H1 (cell line): ENCODE measurements around the gene PRDM5. TPM values are rescaled to one million over a fixed set of nuclear protein-coding genes. Genes with fewer than 3 reads are reported as not detected.

Source experiments
- CTCF ChIA-PET: fragments of 300-600 bp; sonication (Branson Sonifier 250); formaldehyde crosslinking; loops from one replicate; lab custom pipeline; 2021; ENCODE audit not compliant: partially characterized antibody; lab: Charles Lee
- POLR2A ChIA-PET: fragments of 300-600 bp; sonication (Branson Sonifier 250); formaldehyde crosslinking; loops from one replicate; lab custom pipeline; 2021; ENCODE audit warnings: inconsistent platforms; ENCODE audit not compliant: partially characterized antibody; lab: Charles Lee
- DNase-seq, 2 experiments: peaks; one replicate each; pipeline versions ENCODE4 v3.0.0 to v3.0.0-alpha.2; 2010 to 2022; ENCODE audit warnings: low spot score in 2 of 2, low read depth in 1 of 2, mixed read lengths in 1 of 2
- FAIRE-seq: peaks from 2 replicates; lab custom pipeline; 2011; peaks lifted over from hg19 to GRCh38; lab: Jason Lieb, UNC
- H2AFZ ChIP-seq: 2 replicates; pipeline ENCODE4 v1.8.1; 2012; ENCODE audit warnings: low read length, inconsistent platforms
- H2AK5ac ChIP-seq: 2 replicates; pipeline ENCODE4 v1.6.1; 2013; ENCODE audit warnings: low read depth, low read length
- H2BK120ac ChIP-seq: replicated peaks from 2 replicates; pipeline ENCODE3; 2013; ENCODE audit warnings: low read depth, low read length, inconsistent platforms
- H2BK12ac ChIP-seq: 2 replicates; pipeline ENCODE4 v1.6.1; 2013; ENCODE audit warnings: low read depth, low read length
- H2BK15ac ChIP-seq: 2 replicates; pipeline ENCODE4 v1.6.1; 2013; ENCODE audit warnings: low read length
- H2BK20ac ChIP-seq: 2 replicates; pipeline ENCODE4 v1.6.1; 2013; ENCODE audit warnings: low read length
- H2BK5ac ChIP-seq: 2 replicates; pipeline ENCODE4 v1.6.1; 2013; ENCODE audit warnings: low read depth, low read length
- H3K14ac ChIP-seq: 2 replicates; pipeline ENCODE4 v1.6.1; 2013; ENCODE audit warnings: inconsistent platforms; ENCODE audit not compliant: insufficient read length
- H3K18ac ChIP-seq: 2 replicates; pipeline ENCODE4 v1.6.1; 2013; ENCODE audit warnings: low read length; ENCODE audit errors: extremely low read depth
- H3K23ac ChIP-seq: 2 replicates; pipeline ENCODE4 v1.6.1; 2013; ENCODE audit warnings: inconsistent platforms; ENCODE audit not compliant: insufficient read length
- H3K23me2 ChIP-seq: 2 replicates; pipeline ENCODE4 v1.6.1; 2013; ENCODE audit warnings: low read depth, low read length
- H3K27ac ChIP-seq: 2 replicates; pipeline ENCODE4 v1.6.1; 2011; ENCODE audit warnings: low read depth, low read length, inconsistent platforms
- H3K27me3 ChIP-seq, 4 experiments: replicated peaks in 1 of 4; 1 replicate in 1 of 4; 2 replicates in 3 of 4; pipeline versions ENCODE4 v1.6.1 to v1.8.1; 2011 to 2013; ENCODE audit warnings: low read length in 3 of 4, mild to moderate bottlenecking in 3 of 4, inconsistent platforms in 2 of 4, mixed read lengths in 2 of 4, moderate library complexity in 1 of 4; ENCODE audit not compliant: control insufficient read depth in 3 of 4, insufficient read depth in 3 of 4; ENCODE audit errors: extremely low read depth in 1 of 4
- H3K36me3 ChIP-seq, 4 experiments: 2 replicates each; pipeline versions ENCODE4 v1.6.1 to v1.8.1; 2011 to 2013; ENCODE audit warnings: mild to moderate bottlenecking in 4 of 4, low read length in 3 of 4, moderate library complexity in 2 of 4, control low read depth in 1 of 4, inconsistent platforms in 1 of 4; ENCODE audit not compliant: insufficient read depth in 4 of 4, control insufficient read depth in 2 of 4
- H3K4ac ChIP-seq: replicated peaks from 2 replicates; pipeline ENCODE3; 2013; ENCODE audit warnings: low read length, low read depth, mixed read lengths, inconsistent platforms; ENCODE audit not compliant: insufficient read length
- H3K4me1 ChIP-seq, 4 experiments: replicated peaks in 1 of 4; 1 replicate in 1 of 4; 2 replicates in 3 of 4; pipeline versions ENCODE4 v1.6.1 to v1.8.1; 2011 to 2013; ENCODE audit warnings: low read length in 3 of 4, inconsistent platforms in 2 of 4, mixed read lengths in 1 of 4; ENCODE audit not compliant: insufficient read depth in 4 of 4, control insufficient read depth in 3 of 4
- H3K4me2 ChIP-seq, 2 experiments: 2 replicates each; pipeline versions ENCODE4 v1.6.1 to v1.8.1; 2011 to 2013; ENCODE audit warnings: low read depth in 2 of 2, low read length in 2 of 2, control low read depth in 1 of 2, inconsistent platforms in 1 of 2, mild to moderate bottlenecking in 1 of 2; ENCODE audit not compliant: insufficient read depth in 1 of 2
- H3K4me3 ChIP-seq, 4 experiments: fragments of 200-600, 300-600 bp in 1 of 4; sonication (generic), shearing (Covaris generic), sonication (Bioruptor Twin) in 1 of 4; 2 replicates each; pipeline versions ENCODE4 v1.5.1 to v1.8.1; 2011 to 2016; ENCODE audit warnings: low read length in 4 of 4, low read depth in 3 of 4, control low read depth in 2 of 4, inconsistent platforms in 2 of 4, mild to moderate bottlenecking in 2 of 4, mixed read lengths in 1 of 4, moderate library complexity in 1 of 4; ENCODE audit not compliant: insufficient read depth in 2 of 4; ENCODE audit errors: extremely low read depth in 1 of 4
- H3K56ac ChIP-seq: replicated peaks from 2 replicates; pipeline ENCODE3; 2013; ENCODE audit warnings: low read depth, mild to moderate bottlenecking, mixed read lengths, low read length, inconsistent platforms; ENCODE audit not compliant: insufficient read length
- H3K79me1 ChIP-seq: 2 replicates; pipeline ENCODE4 v1.6.1; 2013; ENCODE audit warnings: low read depth, low read length, control low read depth
- H3K79me2 ChIP-seq, 2 experiments: 2 replicates each; pipeline versions ENCODE4 v1.6.1 to v1.8.1; 2012 to 2013; ENCODE audit warnings: low read length in 2 of 2, mild to moderate bottlenecking in 2 of 2, inconsistent platforms in 1 of 2; ENCODE audit not compliant: insufficient read depth in 2 of 2, control insufficient read depth in 1 of 2
- H3K9ac ChIP-seq, 4 experiments: replicated peaks in 1 of 4; 1 replicate in 1 of 4; 2 replicates in 3 of 4; pipeline versions ENCODE4 v1.6.1 to v1.8.1; 2011 to 2013; ENCODE audit warnings: low read depth in 3 of 4, low read length in 3 of 4, control low read depth in 2 of 4, mild to moderate bottlenecking in 2 of 4, moderate library complexity in 2 of 4, inconsistent platforms in 1 of 4; ENCODE audit errors: extremely low read depth in 1 of 4
- H3K9me3 ChIP-seq, 2 experiments: 2 replicates each; pipeline versions ENCODE4 v1.6.1 to v1.8.1; 2012 to 2013; ENCODE audit warnings: mild to moderate bottlenecking in 2 of 2, moderate library complexity in 2 of 2, control low read depth in 1 of 2, inconsistent platforms in 1 of 2, low read depth in 1 of 2, low read length in 1 of 2, mixed read lengths in 1 of 2; ENCODE audit not compliant: insufficient read depth in 2 of 2
- H4K20me1 ChIP-seq, 2 experiments: replicated peaks in 1 of 2; 2 replicates each; pipeline versions ENCODE3 to v1.8.1; 2011 to 2013; ENCODE audit warnings: inconsistent platforms in 2 of 2, low read length in 2 of 2, mild to moderate bottlenecking in 1 of 2; ENCODE audit not compliant: insufficient read depth in 2 of 2, control insufficient read depth in 1 of 2
- H4K5ac ChIP-seq: 2 replicates; pipeline ENCODE4 v1.6.1; 2013; ENCODE audit warnings: low read length, low read depth, mixed read lengths, inconsistent platforms; ENCODE audit not compliant: insufficient read length
- H4K8ac ChIP-seq: 2 replicates; pipeline ENCODE4 v1.8.0; 2013; ENCODE audit warnings: mild to moderate bottlenecking, moderate library complexity, low read length, inconsistent platforms; ENCODE audit not compliant: insufficient read depth; ENCODE audit errors: extremely low read depth
- H4K91ac ChIP-seq: replicated peaks from 2 replicates; pipeline ENCODE3; 2013; ENCODE audit warnings: low read length, mixed read lengths, inconsistent platforms; ENCODE audit not compliant: insufficient read length
- CREB1 ChIP-seq: IDR thresholded peaks from 2 replicates; pipeline ENCODE4 v1.6.1; 2012; ENCODE audit warnings: inconsistent platforms
- FOSL1 ChIP-seq: IDR thresholded peaks from 2 replicates; pipeline ENCODE4 v1.6.1; 2011; ENCODE audit warnings: mild to moderate bottlenecking, low read depth, low read length, moderate library complexity; ENCODE audit not compliant: insufficient read depth
- NANOG ChIP-seq: IDR thresholded peaks from 2 replicates; pipeline ENCODE4 v1.6.1; 2011; ENCODE audit warnings: low read length, low read depth, mild to moderate bottlenecking, inconsistent platforms; ENCODE audit not compliant: insufficient read depth, poor library complexity, severe bottlenecking
- SIN3A ChIP-seq, 2 experiments: IDR thresholded peaks in 1 of 2; conservative IDR thresholded peaks in 1 of 2; 2 replicates each; pipeline ENCODE4 v1.6.1; 2011 to 2012; ENCODE audit warnings: low read length in 2 of 2, improper control_type of control experiment in 1 of 2, low read depth in 1 of 2, mild to moderate bottlenecking in 1 of 2
- SP2 ChIP-seq: IDR thresholded peaks from 2 replicates; pipeline ENCODE4 v1.6.1; 2012; ENCODE audit warnings: mild to moderate bottlenecking, low read length, inconsistent platforms
- USF2 ChIP-seq: IDR thresholded peaks from 2 replicates; pipeline ENCODE4 v1.6.1; 2011; ENCODE audit warnings: low read length, improper control_type of control experiment
- WGBS, 2 experiments: shearing (Covaris generic) in 1 of 2; methylation state at CpG; one replicate each; pipeline versions ENCODE4 v1.1.6 to v1.1.7; 2013 to 2015; ENCODE audit warnings: low lambda C conversion rate in 2 of 2, mixed read lengths in 2 of 2, inconsistent platforms in 1 of 2, low coverage in 1 of 2, missing lambda C conversion rate in 1 of 2; ENCODE audit not compliant: insufficient replicate concordance in 2 of 2, insufficient coverage in 1 of 2, insufficient read length in 1 of 2; ENCODE audit errors: extremely low coverage in 1 of 2, missing lambda C conversion rate in 1 of 2; 5-methylcytosine and 5-hydroxymethylcytosine counted together
- polyA plus RNA-seq, 7 experiments: library from polyadenylated mRNA; depleted of rRNA in 3 of 7; stranded (reverse) in 5 of 7; unstranded in 2 of 7; fragments of >200 nt in 5 of 7; fragments of 200-250 nt in 2 of 7; gene quantifications; 1 replicate in 5 of 7; 2 replicates in 1 of 7; 4 replicates in 1 of 7; pipeline versions ENCODE4 v1.2.1 to v1.2.3, GENCODE V29; 2011 to 2013; ENCODE audit warnings: missing spikeins in 2 of 7, mixed read lengths in 2 of 7
- total RNA-seq: library from RNA; stranded (reverse); fragmentation: NEBNext Ultra II Directional; extraction: Animal tissue kit (Norgen Biotek cat#: 25700); gene quantifications from 2 replicates; pipeline ENCODE4 v1.2.1, GENCODE V29; 2021
- TF ChIP-seq, protein P1 (sequence below): IDR thresholded peaks from 2 replicates; pipeline ENCODE4 v1.6.1; 2012; ENCODE audit warnings: inconsistent platforms

Gene PRDM5
- total and polyA plus RNA-seq, 2 of the 8 experiments (the other 6 are each of a cell fraction or from before 2014, with no cell fraction given), result 8.2 to 23.4 TPM

- no peak overlapping the region for H3K23ac ChIP-seq
- WGBS, 2 experiments, result 93% methylated on average over 2 of the region's 2 CpGs; no CpG with 5 or more reads in 1 of the 2 experiments
- CTCF ChIA-PET, result interaction anchor here (0.6 kb wide), 1 partner anchor 518 kb away, joined by 3 read pairs; no protein-coding TSS in a partner anchor
Measured at GRCh38 chr4:120893314-120893713, 29.2 kb downstream of the PRDM5 start.

More at GRCh38 chr4:120893314-120893713, 29.2 kb downstream of the PRDM5 start:
- H3K23me2 ChIP-seq, result no peaks in the 10 kb centered on the region
- no peak overlapping the region for H3K27ac ChIP-seq
- H3K14ac ChIP-seq, result no peak overlapping the region
- H3K9ac ChIP-seq, result no peak overlapping the region
- H3K4me1 ChIP-seq, result no peaks in the 10 kb centered on the region
- no peak overlapping the region for H3K18ac ChIP-seq
- H3K79me1 ChIP-seq, result no peaks in the 10 kb centered on the region
- no peak overlapping the region for H3K56ac ChIP-seq
- H4K8ac ChIP-seq, result no peak overlapping the region
- H2BK15ac ChIP-seq, result no peak overlapping the region
- H2BK20ac ChIP-seq, result no peak overlapping the region
- FAIRE-seq, result no peak
- H2AK5ac ChIP-seq, result no peak overlapping the region
- H2AFZ ChIP-seq, result no peak overlapping the region
- no peak overlapping the region for H3K4me2 ChIP-seq
- H3K4me3 ChIP-seq, result no peak overlapping the region
- H4K20me1 ChIP-seq, result no peaks in the 10 kb centered on the region
- H3K79me2 ChIP-seq, result no peaks in the 10 kb centered on the region
- TF ChIP-seq, protein P1, sequence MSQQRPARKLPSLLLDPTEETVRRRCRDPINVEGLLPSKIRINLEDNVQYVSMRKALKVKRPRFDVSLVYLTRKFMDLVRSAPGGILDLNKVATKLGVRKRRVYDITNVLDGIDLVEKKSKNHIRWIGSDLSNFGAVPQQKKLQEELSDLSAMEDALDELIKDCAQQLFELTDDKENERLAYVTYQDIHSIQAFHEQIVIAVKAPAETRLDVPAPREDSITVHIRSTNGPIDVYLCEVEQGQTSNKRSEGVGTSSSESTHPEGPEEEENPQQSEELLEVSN, result no peak
- TF ChIP-seq CREB1 (no peak), NANOG (no peak), SP2 (no peak), SIN3A (conservative IDR thresholded peaks at IDR 0.05 in 1 of 2, IDR thresholded peaks at IDR 0.05 in 1 of 2; ENCODE audit: low read depth in 1 of 2, low read length in 2 of 2) (no peak), FOSL1 (no peak), USF2 (no peak)
- H4K91ac ChIP-seq, result no peak overlapping the region
- no peaks in the 10 kb centered on the region; a peak in 1 of 8 replicates for H3K36me3 ChIP-seq
- POLR2A ChIA-PET, result no interaction called here
- peaks cover 0 to 2% of the 10 kb centered on the region in 2 experiments; a peak in 1 of 4 replicates for H3K9me3 ChIP-seq
- H4K5ac ChIP-seq, result no peak overlapping the region
- no peaks in the 10 kb centered on the region for H3K27me3 ChIP-seq
- DNase-seq, result no peak
- no peak overlapping the region for H2BK12ac ChIP-seq
- no peak overlapping the region for H2BK5ac ChIP-seq
- no peak overlapping the region for H2BK120ac ChIP-seq
- no peak overlapping the region for H3K4ac ChIP-seq
